Caco-2 (cell line): Measurements from ENCODE around the gene ZNF296. TPM values are rescaled to one million over a fixed set of nuclear protein-coding genes. Genes with fewer than 3 reads are reported as not detected.
A peak's percentile ranks its signal among the peaks of the same experiment; 100 is the strongest.

ENCODE experiments used
- BruUV-seq: library from RNA; stranded (reverse); fragments of 400-500 nt; replicated peaks from 2 replicates; lab custom pipeline; 2021; lab: Mats Ljungman, UMichigan
- CTCF ChIA-PET: fragments of 300-600 bp; sonication (Branson Sonifier 250); formaldehyde crosslinking; loops from one replicate; lab custom pipeline; 2022; ENCODE audit warnings: antibody characterized with exemption; lab: Charles Lee
- POLR2A ChIA-PET: fragments of 300-600 bp; sonication (Branson Sonifier 250); formaldehyde crosslinking; loops from one replicate; lab custom pipeline; 2022; ENCODE audit warnings: antibody characterized with exemption; lab: Charles Lee
- DNase-seq, 2 experiments: peaks; one replicate each; pipeline versions ENCODE4 v3.0.0 to v3.0.0-alpha.2; 2020 to 2022
- H3K27me3 ChIP-seq: replicated peaks from 2 replicates; pipeline ENCODE4 v1.6.0; 2011; ENCODE audit warnings: low read length; ENCODE audit not compliant: control insufficient read depth, insufficient read depth
- H3K36me3 ChIP-seq: 2 replicates; pipeline ENCODE4 v1.5.1; 2011; ENCODE audit warnings: low read length; ENCODE audit not compliant: control insufficient read depth, insufficient read depth
- H3K4me1 ChIP-seq: fragments of 250-450 bp; sonication (Bioruptor Pico); 2 replicates; pipeline ENCODE4 v1.5.1; 2020; ENCODE audit warnings: mild to moderate bottlenecking
- H3K4me3 ChIP-seq: 2 replicates; pipeline ENCODE4 v1.5.1; 2011; ENCODE audit warnings: low read depth, mild to moderate bottlenecking, control low read depth, low read length
- H3K9me3 ChIP-seq: fragments of 250-450 bp; sonication (Bioruptor Pico); 2 replicates; pipeline ENCODE4 v1.5.1; 2020; ENCODE audit warnings: mild to moderate bottlenecking, moderate library complexity
- H3K27ac Mint-ChIP-seq: one replicate; pipeline ENCODE4 v1.8.0; 2022; ENCODE audit warnings: mixed read lengths; ENCODE audit not compliant: unreplicated experiment
- H3K27me3 Mint-ChIP-seq: one replicate; pipeline ENCODE4 v1.8.0; 2022; ENCODE audit warnings: mixed read lengths; ENCODE audit not compliant: insufficient read depth, unreplicated experiment
- H3K36me3 Mint-ChIP-seq: one replicate; pipeline ENCODE4 v1.8.0; 2022; ENCODE audit warnings: mild to moderate bottlenecking, mixed read lengths; ENCODE audit not compliant: insufficient read depth, unreplicated experiment
- H3K4me1 Mint-ChIP-seq: one replicate; pipeline ENCODE4 v1.8.0; 2022; ENCODE audit warnings: low read depth, mixed read lengths; ENCODE audit not compliant: unreplicated experiment
- H3K4me3 Mint-ChIP-seq: one replicate; pipeline ENCODE4 v1.8.0; 2022; ENCODE audit warnings: mild to moderate bottlenecking, moderate library complexity, mixed read lengths; ENCODE audit not compliant: unreplicated experiment
- H3K9me3 Mint-ChIP-seq: one replicate; pipeline ENCODE4 v1.8.0; 2022; ENCODE audit warnings: mixed read lengths; ENCODE audit not compliant: unreplicated experiment
- intact Hi-C: fragments of 100-400 bp; cut with micrococcal nuclease; formaldehyde crosslinking; loops from one replicate; pipeline ENCODE4 v1.10.0; 2022; ENCODE audit not compliant: unreplicated experiment
- total RNA-seq: library from RNA; stranded (reverse); gene quantifications from 2 replicates; pipeline ENCODE4 v1.2.3, GENCODE V29; 2022
- TF ChIP-seq, protein P1 (sequence below), 2 experiments: fragments of 200-600 bp in 1 of 2; IDR thresholded peaks; 1 replicate in 1 of 2; 2 replicates in 1 of 2; pipeline versions ENCODE4 v1.5.1 to v1.8.0; 2011 to 2022; ENCODE audit warnings: antibody characterized with exemption in 1 of 2, control low read depth in 1 of 2, inconsistent platforms in 1 of 2, low read depth in 1 of 2, low read length in 1 of 2, mild to moderate bottlenecking in 1 of 2, moderate library complexity in 1 of 2; ENCODE audit not compliant: insufficient read depth in 1 of 2, severe bottlenecking in 1 of 2, unreplicated experiment in 1 of 2

Gene ZNF296
- total RNA-seq, 1 experiment from 2014 or later, result 9.4 TPM

- H3K4me3 Mint-ChIP-seq, result no peak overlapping the region
- CTCF ChIA-PET, result no interaction called here
Measured at GRCh38 chr19:45100201-45100600, 23.9 kb upstream of the ZNF296 start.

DNA sequence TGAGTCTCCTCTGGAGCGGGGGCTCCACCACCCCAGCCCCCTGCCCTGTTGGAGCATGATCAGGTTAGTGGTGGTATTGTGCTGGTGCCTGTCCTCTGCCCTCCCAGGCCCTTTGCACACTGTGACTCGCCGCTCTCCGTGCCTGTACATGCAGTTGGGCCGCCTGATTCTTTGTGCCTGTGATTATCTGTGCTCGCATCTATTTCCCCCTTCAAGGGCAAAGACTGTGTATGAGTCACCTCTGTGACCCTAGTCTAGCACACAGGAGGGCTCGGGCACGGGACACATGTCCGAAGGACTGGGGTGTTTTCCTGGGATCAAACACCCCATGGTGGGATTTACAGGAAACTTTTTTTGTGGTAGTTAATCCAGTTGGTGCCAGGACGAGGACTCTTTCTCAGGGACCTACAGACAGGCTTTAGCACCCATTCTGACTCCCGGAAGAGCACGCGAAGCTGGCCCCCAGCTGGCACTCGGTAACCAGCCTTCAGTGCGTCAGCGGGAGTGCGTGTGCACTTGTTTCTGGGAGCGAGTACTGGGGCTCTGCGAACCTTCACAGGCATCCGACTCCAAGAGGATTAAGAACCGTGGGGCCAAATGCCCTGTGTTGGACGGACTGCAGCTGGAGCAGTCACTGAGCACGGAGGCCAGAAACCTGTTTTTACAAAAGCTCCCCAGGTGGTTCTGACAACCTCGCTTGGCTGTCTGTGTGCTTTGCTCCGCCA is 23.4 kb upstream of the ZNF296 start:
- H3K27ac Mint-ChIP-seq, result peak overlapping the region; percentile 6

More at GRCh38 chr19:45100201-45100600, 23.9 kb upstream of the ZNF296 start:
- Histone ChIP-seq H3K27me3 (no peaks in the 10 kb centered on the region), H3K36me3 (no peaks in the 10 kb centered on the region), H3K9me3 (no peaks in the 10 kb centered on the region), H3K4me1 (peaks cover 44% of the 10 kb centered on the region), H3K4me3 (no peak overlapping the region)
- H3K9me3 Mint-ChIP-seq, result no peaks in the 10 kb centered on the region
- TF ChIP-seq, protein P1, sequence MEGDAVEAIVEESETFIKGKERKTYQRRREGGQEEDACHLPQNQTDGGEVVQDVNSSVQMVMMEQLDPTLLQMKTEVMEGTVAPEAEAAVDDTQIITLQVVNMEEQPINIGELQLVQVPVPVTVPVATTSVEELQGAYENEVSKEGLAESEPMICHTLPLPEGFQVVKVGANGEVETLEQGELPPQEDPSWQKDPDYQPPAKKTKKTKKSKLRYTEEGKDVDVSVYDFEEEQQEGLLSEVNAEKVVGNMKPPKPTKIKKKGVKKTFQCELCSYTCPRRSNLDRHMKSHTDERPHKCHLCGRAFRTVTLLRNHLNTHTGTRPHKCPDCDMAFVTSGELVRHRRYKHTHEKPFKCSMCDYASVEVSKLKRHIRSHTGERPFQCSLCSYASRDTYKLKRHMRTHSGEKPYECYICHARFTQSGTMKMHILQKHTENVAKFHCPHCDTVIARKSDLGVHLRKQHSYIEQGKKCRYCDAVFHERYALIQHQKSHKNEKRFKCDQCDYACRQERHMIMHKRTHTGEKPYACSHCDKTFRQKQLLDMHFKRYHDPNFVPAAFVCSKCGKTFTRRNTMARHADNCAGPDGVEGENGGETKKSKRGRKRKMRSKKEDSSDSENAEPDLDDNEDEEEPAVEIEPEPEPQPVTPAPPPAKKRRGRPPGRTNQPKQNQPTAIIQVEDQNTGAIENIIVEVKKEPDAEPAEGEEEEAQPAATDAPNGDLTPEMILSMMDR (IDR thresholded peaks at IDR 0.05; ENCODE audit: insufficient read depth in 1 of 2, low read depth in 1 of 2, low read length in 1 of 2, severe bottlenecking in 1 of 2, unreplicated experiment in 1 of 2), result no peak
- H3K4me1 Mint-ChIP-seq, result peaks cover 29% of the 10 kb centered on the region
- POLR2A ChIA-PET, result no interaction called here
- H3K36me3 Mint-ChIP-seq, result no peaks in the 10 kb centered on the region
- BruUV-seq, result no TSS peak
- no peak overlapping the region for H3K27ac Mint-ChIP-seq
- DNase-seq, result no peak
- no peaks in the 10 kb centered on the region for H3K27me3 Mint-ChIP-seq
- intact Hi-C loops, result no loop called here

More for the DNA sequence above, 23.4 kb upstream of the ZNF296 start:
- peaks cover 43% of the 10 kb centered on the region for H3K4me1 ChIP-seq
- no peaks in the 10 kb centered on the region for H3K9me3 ChIP-seq
- no peaks in the 10 kb centered on the region for H3K27me3 ChIP-seq
- ChIA-PET CTCF (no interaction called here), POLR2A (interaction anchor here (0.5 kb wide), 1 partner anchor 279 kb away, joined by 6 read pairs; no protein-coding TSS in a partner anchor)
- no peaks in the 10 kb centered on the region for H3K27me3 Mint-ChIP-seq
- H3K4me3 ChIP-seq, result no peak overlapping the region
- TF ChIP-seq, protein P1 (IDR thresholded peaks at IDR 0.05; ENCODE audit: insufficient read depth in 1 of 2, low read depth in 1 of 2, low read length in 1 of 2, severe bottlenecking in 1 of 2, unreplicated experiment in 1 of 2), result no peak
- no peaks in the 10 kb centered on the region for H3K36me3 ChIP-seq
- intact Hi-C loops, result no loop called here
- H3K36me3 Mint-ChIP-seq, result peaks cover 3% of the 10 kb centered on the region
- BruUV-seq, result no TSS peak
- DNase-seq, result no peak
- H3K4me3 Mint-ChIP-seq, result no peak overlapping the region
- no peaks in the 10 kb centered on the region for H3K9me3 Mint-ChIP-seq
- peaks cover 30% of the 10 kb centered on the region for H3K4me1 Mint-ChIP-seq
